HCT116 (cell line): Measurements from ENCODE around the gene SORT1. TPM values are rescaled to one million over a fixed set of nuclear protein-coding genes. Genes with fewer than 3 reads are reported as not detected.

Experiments used
- ATAC-seq: fragments of 200-7000 bp; cut with Tn5 transposase; 2 replicates; pipeline ENCODE4 v1.9.1; 2020; ENCODE audit warnings: mild to moderate bottlenecking, moderate library complexity
- BruUV-seq: library from RNA; stranded (reverse); fragments of 400-500 nt; replicated peaks from 2 replicates; lab custom pipeline; 2021; lab: Mats Ljungman, UMichigan
- CTCF ChIA-PET: fragments of 300-600 bp; sonication (Branson Sonifier 250); formaldehyde crosslinking; loops from one replicate; lab custom pipeline; 2021; ENCODE audit warnings: antibody characterized with exemption; lab: Charles Lee
- POLR2A ChIA-PET: fragments of 300-600, 350-600 bp; sonication (Branson Sonifier 250); formaldehyde crosslinking; loops from one replicate; lab custom pipeline; 2021; ENCODE audit warnings: antibody characterized with exemption; lab: Charles Lee
- RAD21 ChIA-PET, 2 experiments: fragments of 300-600 bp; sonication (Branson Sonifier 250); formaldehyde crosslinking; loops; one replicate each; lab custom pipeline; 2023; ENCODE audit warnings: low total read pairs in 2 of 2; ENCODE audit not compliant: uncharacterized antibody in 2 of 2, unreplicated experiment in 2 of 2, low non-redundant PET in 1 of 2; lab: Charles Lee
- DNase-seq: peaks from one replicate; pipeline ENCODE4 v3.0.0-alpha.2; 2010; ENCODE audit warnings: low read depth, low spot score
- H2AFZ ChIP-seq: fragments of 200-600 bp; shearing (Covaris generic), sonication (generic); 2 replicates; pipeline ENCODE4 v1.6.1; 2017; ENCODE audit warnings: low read depth, mixed run types, mixed read lengths, antibody characterized with exemption, low read length; ENCODE audit not compliant: poor library complexity, severe bottlenecking
- H3K27ac ChIP-seq: 2 replicates; pipeline ENCODE4 v1.5.1; 2012; ENCODE audit warnings: low read depth, low read length
- H3K27me3 ChIP-seq: fragments of 200-600 bp; sonication (generic); 2 replicates; pipeline ENCODE4 v1.6.1; 2016; ENCODE audit warnings: mixed run types, low read length, mixed read lengths; ENCODE audit not compliant: insufficient read depth
- H3K36me3 ChIP-seq, 2 experiments: fragments of 200-500 bp in 1 of 2; fragments of 200-600 bp in 1 of 2; sonication (Bioruptor generic) in 1 of 2; sonication (generic) in 1 of 2; 2 replicates each; pipeline versions ENCODE4 v1.5.1 to v1.6.1; 2014 to 2016; ENCODE audit warnings: low read length in 2 of 2, inconsistent platforms in 1 of 2, mixed read lengths in 1 of 2, mixed run types in 1 of 2; ENCODE audit not compliant: insufficient read depth in 2 of 2, control insufficient read depth in 1 of 2
- H3K4me1 ChIP-seq, 2 experiments: fragments of 200-600 bp in 1 of 2; sonication (generic) in 1 of 2; 2 replicates each; pipeline versions ENCODE4 v1.5.1 to v1.6.1; 2012 to 2017; ENCODE audit warnings: low read length in 2 of 2, inconsistent platforms in 1 of 2, mild to moderate bottlenecking in 1 of 2, mixed read lengths in 1 of 2, mixed run types in 1 of 2, moderate library complexity in 1 of 2; ENCODE audit not compliant: insufficient read depth in 2 of 2, control insufficient read depth in 1 of 2
- H3K4me2 ChIP-seq: fragments of 200-600 bp; sonication (generic); 2 replicates; pipeline ENCODE4 v1.6.1; 2017; ENCODE audit warnings: mixed run types, low read length, mixed read lengths
- H3K4me3 ChIP-seq, 2 experiments: fragments of 200-600 bp in 1 of 2; sonication (generic) in 1 of 2; replicated peaks in 1 of 2; 2 replicates each; pipeline ENCODE4 v1.5.1; 2011 to 2016; ENCODE audit warnings: low read length in 2 of 2, control low read depth in 1 of 2, low read depth in 1 of 2, mild to moderate bottlenecking in 1 of 2, mixed read lengths in 1 of 2, mixed run types in 1 of 2
- H3K79me2 ChIP-seq: fragments of 200-600 bp; sonication (generic); 2 replicates; pipeline ENCODE4 v1.6.1; 2017; ENCODE audit warnings: mild to moderate bottlenecking, mixed run types, low read length, moderate library complexity, mixed read lengths; ENCODE audit not compliant: insufficient read depth
- H3K9ac ChIP-seq: fragments of 200-600 bp; sonication (generic); 2 replicates; pipeline ENCODE4 v1.6.1; 2016; ENCODE audit warnings: low read length, mixed read lengths
- H3K9me2 ChIP-seq: fragments of 200-600 bp; sonication (generic), shearing (Covaris generic); 2 replicates; pipeline ENCODE4 v1.6.1; 2017; ENCODE audit warnings: mixed run types, mild to moderate bottlenecking, moderate library complexity; ENCODE audit not compliant: insufficient read depth
- H3K9me3 ChIP-seq, 2 experiments: fragments of 200-500 bp in 1 of 2; fragments of 200-600 bp in 1 of 2; sonication (Bioruptor generic) in 1 of 2; sonication (generic) in 1 of 2; 2 replicates each; pipeline ENCODE4 v1.6.1; 2014 to 2017; ENCODE audit warnings: low read length in 2 of 2, mixed read lengths in 2 of 2, inconsistent platforms in 1 of 2, low read depth in 1 of 2, mild to moderate bottlenecking in 1 of 2, mixed run types in 1 of 2, moderate library complexity in 1 of 2; ENCODE audit not compliant: control insufficient read depth in 1 of 2, insufficient read depth in 1 of 2
- H4K20me1 ChIP-seq: fragments of 200-600 bp; sonication (generic), shearing (Covaris generic); 2 replicates; pipeline ENCODE4 v1.6.1; 2017; ENCODE audit warnings: mixed run types, mild to moderate bottlenecking, moderate library complexity; ENCODE audit not compliant: insufficient read depth
- ATF3 ChIP-seq: IDR thresholded peaks from 2 replicates; pipeline ENCODE4 v1.6.1; 2012
- CBX3 ChIP-seq: IDR thresholded peaks from 2 replicates; pipeline ENCODE4 v1.6.1; 2012; ENCODE audit warnings: low read depth
- CEBPB ChIP-seq: IDR thresholded peaks from 2 replicates; pipeline ENCODE4 v1.6.1; 2012; ENCODE audit warnings: low read depth
- CTCF ChIP-seq, 3 experiments: fragments of 200-600 bp in 1 of 3; sonication (generic) in 1 of 3; IDR thresholded peaks in 2 of 3; conservative IDR thresholded peaks in 1 of 3; 2 replicates each; pipeline ENCODE4 v1.5.1; 2012 to 2017; ENCODE audit warnings: low read depth in 2 of 3, low read length in 2 of 3, antibody characterized with exemption in 1 of 3, borderline replicate concordance in 1 of 3, control low read depth in 1 of 3, mild to moderate bottlenecking in 1 of 3, mixed read lengths in 1 of 3, mixed run types in 1 of 3, moderate library complexity in 1 of 3; ENCODE audit not compliant: insufficient read depth in 1 of 3
- ELF1 ChIP-seq: IDR thresholded peaks from 2 replicates; pipeline ENCODE4 v1.6.1; 2012; ENCODE audit warnings: low read depth, borderline replicate concordance
- EZH2 ChIP-seq: fragments of 200-600 bp; sonication (generic); IDR thresholded peaks from 2 replicates; pipeline ENCODE4 v1.6.1; 2017; ENCODE audit warnings: antibody characterized with exemption, mixed run types
- EZH2phosphoT487 ChIP-seq: fragments of 200-600 bp; IDR thresholded peaks from 2 replicates; pipeline ENCODE4 v1.6.1; 2018; ENCODE audit warnings: antibody characterized with exemption, borderline replicate concordance
- FOSL1 ChIP-seq: IDR thresholded peaks from 2 replicates; pipeline ENCODE4 v1.6.1; 2012; ENCODE audit warnings: low read depth
- JUND ChIP-seq: IDR thresholded peaks from 2 replicates; pipeline ENCODE4 v1.6.1; 2012
- MAX ChIP-seq: IDR thresholded peaks from 2 replicates; pipeline ENCODE4 v1.6.1; 2012
- POLR2A ChIP-seq: IDR thresholded peaks from 2 replicates; pipeline ENCODE4 v1.7.0; 2011; ENCODE audit warnings: borderline replicate concordance; ENCODE audit not compliant: insufficient read depth, insufficient read length; ENCODE audit errors: extremely low read depth
- POLR2AphosphoS5 ChIP-seq: IDR thresholded peaks from 2 replicates; pipeline ENCODE4 v1.6.1; 2011; ENCODE audit warnings: mild to moderate bottlenecking, low read depth, low read length, moderate library complexity
- SIN3A ChIP-seq: IDR thresholded peaks from 2 replicates; pipeline ENCODE4 v1.6.1; 2012; ENCODE audit warnings: low read depth
- SRF ChIP-seq: IDR thresholded peaks from 2 replicates; pipeline ENCODE4 v1.6.1; 2012; ENCODE audit warnings: low read depth
- TCF7L2 ChIP-seq: IDR thresholded peaks from 2 replicates; pipeline ENCODE4 v1.7.0; 2011; ENCODE audit warnings: borderline replicate concordance, inconsistent platforms; ENCODE audit not compliant: insufficient read depth, insufficient read length; ENCODE audit errors: extremely low read depth
- YY1 ChIP-seq: IDR thresholded peaks from 2 replicates; pipeline ENCODE4 v1.6.1; 2011; ENCODE audit warnings: low read length, low read depth, moderate library complexity, mild to moderate bottlenecking; ENCODE audit not compliant: insufficient replicate concordance; ENCODE audit errors: extremely low read depth
- ZBTB33 ChIP-seq: IDR thresholded peaks from 2 replicates; pipeline ENCODE4 v1.6.1; 2011; ENCODE audit warnings: mild to moderate bottlenecking, low read length, moderate library complexity; ENCODE audit not compliant: insufficient replicate concordance; ENCODE audit errors: extremely low read depth
- ZNF274 ChIP-seq: fragments of 200-500 bp; sonication (Bioruptor generic); IDR thresholded peaks from 2 replicates; pipeline ENCODE4 v1.6.1; 2014; ENCODE audit warnings: mild to moderate bottlenecking, low read depth, low read length, inconsistent platforms
- intact Hi-C: fragments of 100-400 bp; cut with micrococcal nuclease; formaldehyde crosslinking; loops from 2 replicates; pipeline ENCODE4 v1.10.0; 2022
- total RNA-seq: library from RNA; stranded (reverse); gene quantifications from one replicate; pipeline ENCODE4 v1.2.1, GENCODE V29; 2021; ENCODE audit not compliant: unreplicated experiment

The SORT1 gene
- total RNA-seq, 1 experiment from 2014 or later = 20.2 TPM

- TF ChIP-seq CTCF (IDR thresholded peaks at IDR 0.05 in 2 of 3, conservative IDR thresholded peaks at IDR 0.05 in 1 of 3; ENCODE audit: borderline replicate concordance in 1 of 3, insufficient read depth in 1 of 3, low read depth in 2 of 3, low read length in 2 of 3) (no peak), SIN3A (no peak)
Measured at GRCh38 chr1:109383854-109384253, 13.9 kb downstream of the SORT1 start (continued).

- ATAC-seq (no peak), DNase-seq (no peak)
- Histone ChIP-seq H3K79me2 (no peaks in the 10 kb centered on the region), H3K36me3 (no peaks in the 10 kb centered on the region), H3K4me3 (no peak overlapping the region), H3K4me2 (no peak overlapping the region), H3K27ac (no peak overlapping the region), H3K9me2 (no peaks in the 10 kb centered on the region), H3K27me3 (no peaks in the 10 kb centered on the region), H4K20me1 (no peaks in the 10 kb centered on the region), H3K9me3 (no peaks in the 10 kb centered on the region), H2AFZ (no peak overlapping the region), H3K4me1 (no peaks in the 10 kb centered on the region), H3K9ac (no peak overlapping the region)
- CTCF ChIA-PET = no interaction called here
- POLR2A ChIA-PET = no interaction called here
- RAD21 ChIA-PET = no interaction called here
- intact Hi-C loops = no loop called here
- BruUV-seq = no TSS peak
- TF ChIP-seq ZBTB33 (no peak), CTCF (IDR thresholded peaks at IDR 0.05 in 2 of 3, conservative IDR thresholded peaks at IDR 0.05 in 1 of 3; ENCODE audit: borderline replicate concordance in 1 of 3, insufficient read depth in 1 of 3, low read depth in 2 of 3, low read length in 2 of 3) (no peak), ATF3 (no peak), FOSL1 (no peak), POLR2A (no peak), JUND (no peak), ZNF274 (no peak), TCF7L2 (no peak), MAX (no peak), CBX3 (no peak), SIN3A (no peak), EZH2phosphoT487 (no peak), SRF (no peak), EZH2 (no peak), YY1 (no peak), CEBPB (no peak), ELF1 (no peak), POLR2AphosphoS5 (no peak)
Measured at GRCh38 chr1:109383087-109383779, 14.5 kb downstream of the SORT1 start.
